K562 treated with DMSO at 1 percent for 48 hours (cell line): ENCODE measurements around the gene PMEL. TPM values are rescaled to one million over a fixed set of nuclear protein-coding genes. Genes with fewer than 3 reads are reported as not detected.

Source experiments
- total RNA-seq: library from RNA; unstranded; fragments of 300-600 nt; gene quantifications from 2 replicates; pipeline ENCODE4 v1.2.3, GENCODE V29; 2022; ENCODE audit warnings: low replicate concordance; ENCODE audit errors: extremely low read depth

The PMEL gene
- not detected in 2 replicates for total RNA-seq

DNA sequence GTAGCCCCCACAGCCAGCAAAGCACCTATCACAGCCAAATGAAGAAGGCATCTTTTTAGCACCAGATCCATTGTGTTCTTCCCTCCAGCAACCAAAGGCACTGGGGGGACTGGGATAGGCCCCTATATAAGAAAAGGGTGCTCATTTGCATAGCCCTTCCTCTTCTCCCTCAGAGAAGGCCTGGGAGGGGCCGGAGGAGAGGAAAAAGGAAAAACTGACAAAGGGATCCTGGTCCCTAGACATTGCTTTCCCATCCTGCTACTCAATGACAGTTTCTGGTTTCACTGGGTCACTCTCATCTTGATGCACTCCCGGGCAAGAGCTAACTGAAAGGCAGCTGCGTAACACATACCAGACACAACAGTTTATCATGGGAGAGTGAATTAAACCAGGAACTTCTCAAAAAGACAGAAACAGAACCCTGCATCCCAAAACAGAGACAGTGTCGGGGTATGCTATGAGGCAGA is at the start of gene PMEL:
PMEL (minus strand) TSS at position 102 of the 467 bp plus-strand sequence; CDS start at position 71, 31 bp downstream.

DNA sequence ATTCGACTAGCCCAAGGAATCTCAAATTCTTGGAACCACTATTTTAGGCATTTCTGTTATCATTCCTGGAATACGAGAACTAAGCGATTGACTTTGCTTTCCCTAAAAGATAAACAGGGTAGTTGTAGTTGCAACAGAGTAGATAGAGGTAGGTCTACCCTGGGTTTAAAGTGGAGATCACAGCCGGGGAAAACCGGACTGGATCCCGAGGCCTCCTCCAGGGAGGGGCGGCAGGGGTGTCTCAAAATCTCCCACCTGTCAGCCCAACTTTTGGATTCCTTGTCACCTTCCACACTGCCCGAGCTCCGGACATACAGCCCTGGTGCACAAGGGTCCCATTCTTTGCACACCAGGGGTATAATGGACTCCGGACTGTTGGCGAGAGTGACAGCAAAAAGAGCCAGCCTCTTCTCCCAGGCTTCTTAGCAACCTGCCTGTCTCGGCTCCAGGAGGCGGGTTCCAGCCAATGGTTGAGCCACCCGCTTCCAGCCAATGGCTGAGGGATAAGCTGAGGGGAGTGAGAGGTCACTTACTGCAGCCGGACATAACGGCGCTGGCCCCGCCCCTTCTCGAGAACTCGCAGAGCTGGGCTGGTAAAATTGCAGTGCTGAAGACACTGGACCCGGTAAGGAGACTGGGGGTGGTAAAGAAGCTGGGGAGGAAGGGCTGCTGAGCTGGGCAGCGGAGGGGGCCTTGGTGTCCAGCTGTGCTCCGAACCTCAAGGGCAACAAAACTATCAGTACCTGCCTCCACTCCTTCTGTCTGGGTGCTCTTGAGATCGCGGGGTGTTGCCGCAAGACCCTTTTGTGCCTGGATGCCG is 31.1 kb upstream of the PMEL start, which contains the start of gene SUOX:
SUOX (plus strand) TSS at position 562 of the 820 bp plus-strand sequence. CDS start 4,946 bp downstream, outside the sequence.

DNA sequence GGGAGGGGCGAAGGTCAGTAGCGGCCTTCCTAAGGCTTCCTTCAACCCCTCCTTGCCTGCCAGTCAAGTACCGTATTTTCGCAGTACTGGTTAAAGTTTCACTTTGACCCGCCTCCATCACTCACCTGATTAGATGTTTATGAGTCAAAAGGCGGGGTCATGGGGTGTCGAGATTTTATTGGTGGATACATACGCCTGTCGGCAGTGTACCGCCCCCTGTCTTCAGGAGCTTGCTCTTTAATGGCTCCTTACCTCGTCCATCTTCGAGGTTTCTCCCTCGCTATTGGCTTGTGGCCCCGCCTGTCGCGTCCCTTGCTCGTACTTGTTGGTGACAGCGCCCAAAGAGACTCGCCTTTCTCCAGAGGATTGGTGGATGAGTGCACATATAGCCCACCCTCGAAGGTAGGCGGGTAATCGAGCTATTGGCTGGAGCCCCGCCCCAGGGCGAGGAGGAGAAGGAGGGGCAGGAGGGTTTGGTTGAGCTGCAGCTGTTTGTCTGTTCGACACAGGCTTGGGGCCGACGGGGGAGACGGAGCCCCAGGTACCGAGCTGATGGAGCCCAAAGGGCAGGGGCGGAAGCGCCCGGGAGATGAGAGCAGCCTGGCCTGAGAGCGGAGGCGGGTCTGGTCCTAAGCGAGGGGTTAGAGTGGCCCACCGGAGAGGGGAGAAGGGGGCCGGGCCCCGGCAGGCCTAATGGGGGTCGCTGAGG is 7.9 kb upstream of the PMEL start, which contains the start of gene RAB5B:
RAB5B (plus strand) TSS at position 480 of the 709 bp plus-strand sequence. CDS start 12,883 bp downstream, outside the sequence.

GRCh38 chr12:55966408-55967281 is 803 bp upstream of the PMEL start, which contains the start of gene CDK2:
TSS of gene CDK2 (plus strand) at chr12:55966830. CDS start at chr12:55967009, 179 bp downstream.

DNA sequence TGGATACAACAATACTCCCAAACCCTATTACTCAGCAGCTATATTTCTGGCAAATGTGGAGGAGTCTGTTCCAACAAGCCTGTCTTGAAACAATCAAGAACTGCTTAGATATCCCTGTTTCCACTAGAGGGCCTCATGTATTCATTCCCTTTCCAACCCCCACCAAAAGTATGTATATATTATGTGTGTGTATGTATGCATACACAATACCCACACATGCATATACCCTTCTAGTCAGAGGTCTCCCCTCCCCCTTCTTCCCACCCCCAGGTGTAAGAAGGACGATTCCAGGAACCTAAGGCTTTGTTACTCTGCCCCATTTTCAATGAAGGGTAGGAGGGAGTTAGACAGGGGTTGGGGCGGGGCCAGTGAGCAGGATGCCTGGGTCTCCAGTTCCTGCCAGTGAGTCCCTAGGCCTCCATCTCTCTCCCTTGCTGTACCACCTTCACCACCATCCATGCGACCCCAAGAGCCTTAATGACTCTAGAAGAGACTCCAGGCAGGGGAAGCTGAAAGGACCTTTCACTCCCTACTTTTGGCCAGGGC is 35.0 kb downstream of the PMEL start, which contains the start of gene DGKA:
DGKA (plus strand) TSS at position 392 of the 546 bp plus-strand sequence. CDS start 5,342 bp downstream, outside the sequence.

GRCh38 chr12:55927588-55928502 is 38.0 kb downstream of the PMEL start, which contains the start of gene PYM1:
TSS of gene PYM1 (minus strand) at chr12:55927894. CDS start at chr12:55927761, 133 bp downstream.

Other genes with a start within 250 kb of the PMEL start
- not detected in 2 replicates for gene BLOC1S1, start 250.0 kb downstream of the PMEL start, total RNA-seq
- gene RDH5, start 245.6 kb downstream of the PMEL start, total RNA-seq: not detected in 2 replicates
- 1,854 TPM in 1 of 2 replicates, not detected in the other for gene CD63, start 237.0 kb downstream of the PMEL start, total RNA-seq
- not detected in 2 replicates for gene GDF11, start 222.9 kb downstream of the PMEL start, total RNA-seq
- gene SARNP, start 148.3 kb downstream of the PMEL start, total RNA-seq: not detected in 2 replicates
- not detected in 2 replicates for gene ORMDL2, start 148.0 kb downstream of the PMEL start, total RNA-seq
- not detected in 2 replicates for gene DNAJC14, start 136.5 kb downstream of the PMEL start, total RNA-seq
- not detected in 2 replicates for gene MMP19, start 123.1 kb downstream of the PMEL start, total RNA-seq
- gene PYM1, start 38.1 kb downstream of the PMEL start, total RNA-seq: not detected in 2 replicates
- not detected in 2 replicates for gene DGKA, start 34.9 kb downstream of the PMEL start, total RNA-seq
- not detected in 2 replicates for gene CDK2, start 788 bp upstream of the PMEL start, total RNA-seq
- not detected in 2 replicates for gene RAB5B, start 8.0 kb upstream of the PMEL start, total RNA-seq
- gene SUOX, start 31.2 kb upstream of the PMEL start, total RNA-seq: not detected in 2 replicates
- gene IKZF4, start 55.0 kb upstream of the PMEL start, total RNA-seq: not detected in 2 replicates
- not detected in 2 replicates for gene RPS26, start 75.9 kb upstream of the PMEL start, total RNA-seq
- not detected in 2 replicates for gene ERBB3, start 114.1 kb upstream of the PMEL start, total RNA-seq
- not detected in 2 replicates for gene PA2G4, start 138.5 kb upstream of the PMEL start, total RNA-seq
- 6,813 TPM in 1 of 2 replicates, not detected in the other for gene RPL41, start 150.6 kb upstream of the PMEL start, total RNA-seq
- not detected in 2 replicates for gene ZC3H10, start 152.2 kb upstream of the PMEL start, total RNA-seq
- gene ESYT1, start 162.2 kb upstream of the PMEL start, total RNA-seq: 641 TPM in 1 of 2 replicates, not detected in the other
- gene MYL6B, start 186.5 kb upstream of the PMEL start, total RNA-seq: not detected in 2 replicates
- 1,727 TPM in 1 of 2 replicates, not detected in the other for gene MYL6, start 192.3 kb upstream of the PMEL start, total RNA-seq
- not detected in 2 replicates for gene SMARCC2, start 223.4 kb upstream of the PMEL start, total RNA-seq